K562 (cell line): ENCODE results near the gene FKBP2. TPM values are rescaled to one million over a fixed set of nuclear protein-coding genes. Genes with fewer than 3 reads are reported as not detected.

Experiments
- ARID2 ChIP-seq: fragments of 450-650 bp; IDR thresholded peaks from 2 replicates; pipeline ENCODE4 v1.6.1; 2017; ENCODE audit warnings: antibody characterized with exemption, mild to moderate bottlenecking
- ATF3 ChIP-seq, 2 experiments: fragments of 450-650 bp in 1 of 2; sonication (generic) in 1 of 2; formaldehyde crosslinking in 1 of 2; IDR thresholded peaks in 1 of 2; conservative IDR thresholded peaks in 1 of 2; 2 replicates each; pipeline versions ENCODE4 v1.6.1 to v1.8.1; 2016 to 2023; ENCODE audit warnings: mild to moderate bottlenecking in 2 of 2, moderate library complexity in 2 of 2, inconsistent platforms in 1 of 2, missing genetic modification reagents in 1 of 2
- CEBPZ ChIP-seq: fragments of 150-350 bp; IDR thresholded peaks from 2 replicates; pipeline ENCODE4 v1.6.1; 2014; ENCODE audit warnings: low read depth, mild to moderate bottlenecking, low read length, borderline replicate concordance
- CREB3 ChIP-seq: fragments of 450-650 bp; conservative IDR thresholded peaks from 2 replicates; pipeline ENCODE4 v1.6.1; 2016; ENCODE audit warnings: missing genetic modification characterization, low read depth, mild to moderate bottlenecking, missing compliant biosample characterization, moderate library complexity
- GABPA ChIP-seq: fragments of 200-800 bp; sonication (Bioruptor generic); conservative IDR thresholded peaks from 2 replicates; pipeline ENCODE4 v1.6.1; 2016; ENCODE audit warnings: low read depth, missing genetic modification characterization, missing compliant biosample characterization
- LEF1 ChIP-seq: fragments of 450-650 bp; IDR thresholded peaks from 2 replicates; pipeline ENCODE4 v1.6.1; 2016; ENCODE audit warnings: mild to moderate bottlenecking
- MAFF ChIP-seq: IDR thresholded peaks from 2 replicates; pipeline ENCODE4 v1.6.1; 2012; ENCODE audit warnings: low read length, improper control_type of control experiment
- MCM5 ChIP-seq: fragments of 450-650 bp; IDR thresholded peaks from 2 replicates; pipeline ENCODE4 v1.6.1; 2016; ENCODE audit warnings: low read depth
- MXD1 ChIP-seq: fragments of 250-450 bp; sonication (Bioruptor Pico); IDR thresholded peaks from 2 replicates; pipeline ENCODE4 v1.8.0; 2021; ENCODE audit warnings: borderline replicate concordance, mild to moderate bottlenecking, moderate library complexity; ENCODE audit not compliant: poor library complexity, severe bottlenecking
- NR0B1 ChIP-seq: fragments of 450-650 bp; IDR thresholded peaks from one replicate; pipeline ENCODE4 v1.6.1; 2018; ENCODE audit warnings: mild to moderate bottlenecking, moderate library complexity; ENCODE audit not compliant: partially characterized antibody
- PKNOX1 ChIP-seq: fragments of 450-650 bp; IDR thresholded peaks from 2 replicates; pipeline ENCODE4 v1.6.1; 2016
- POLR2AphosphoS2 ChIP-seq: IDR thresholded peaks from 2 replicates; pipeline ENCODE4 v1.6.1; 2012; ENCODE audit warnings: low read length, improper control_type of control experiment
- RB1 ChIP-seq: fragments of 450-650 bp; IDR thresholded peaks from 2 replicates; pipeline ENCODE4 v1.6.1; 2017; ENCODE audit warnings: low read depth, mild to moderate bottlenecking
- RBM25 ChIP-seq: fragments of 200-400 bp; formaldehyde crosslinking; IDR thresholded peaks from 2 replicates; pipeline ENCODE4 v1.6.1; 2018; ENCODE audit warnings: low read length, low read depth, moderate library complexity; ENCODE audit not compliant: severe bottlenecking
- SMARCA5 ChIP-seq: fragments of 450-650 bp; IDR thresholded peaks from 2 replicates; pipeline ENCODE4 v1.6.1; 2016
- ZNF239 ChIP-seq: fragments of 250-450 bp; sonication (Bioruptor Pico); IDR thresholded peaks from 2 replicates; pipeline ENCODE4 v1.4.0; 2020; ENCODE audit warnings: mild to moderate bottlenecking
- ZNF57 ChIP-seq: fragments of 450-650 bp; formaldehyde crosslinking; IDR thresholded peaks from 2 replicates; pipeline ENCODE4 v1.4.0; 2020; ENCODE audit warnings: mild to moderate bottlenecking, moderate library complexity
- ZNF778 ChIP-seq: fragments of 450-650 bp; formaldehyde crosslinking; IDR thresholded peaks from 2 replicates; pipeline ENCODE4 v1.4.0; 2020; ENCODE audit warnings: mild to moderate bottlenecking, moderate library complexity
- polyA plus RNA-seq, 8 experiments: library from polyadenylated mRNA; depleted of rRNA in 4 of 8; stranded (reverse) in 5 of 8; unstranded in 3 of 8; fragments of >200 nt; fragmentation: Nextera tagmentation in 2 of 8; fragmentation: Illumina TruSeq in 1 of 8; extraction: Ambion mirVana in 2 of 8; extraction: Trizol in 1 of 8; gene quantifications; 2 replicates each; pipeline versions ENCODE4 v1.2.1 to v1.2.3, GENCODE V29; 2011 to 2014; ENCODE audit warnings: inconsistent platforms in 1 of 8, missing spikeins in 1 of 8
- total RNA-seq, 7 experiments: library from RNA; depleted of rRNA in 6 of 7; stranded (reverse); fragments of >200 nt in 6 of 7; fragmentation: Illumina TruSeq in 2 of 7; extraction: Trizol in 2 of 7; gene quantifications; 2 replicates each; pipeline versions ENCODE4 v1.2.1 to v1.2.3, GENCODE V29; 2011 to 2021; ENCODE audit warnings: low replicate concordance in 1 of 7

The FKBP2 gene
- total and polyA plus RNA-seq, 9 of the 15 experiments (the other 6 are each of a cell fraction or from before 2014, with no cell fraction given) = 3.5 to 151 (median 58.1) TPM

GRCh38 chr11:64207256-64208085 is 33.4 kb upstream of the FKBP2 start (continued):
- TF ChIP-seq CEBPZ = no peak
- no peak for TF ChIP-seq CREB3
- peak; percentile 80 for TF ChIP-seq ATF3 (IDR thresholded peaks at IDR 0.05)
- no peak for TF ChIP-seq ATF3 (CRISPR knock-in tag; conservative IDR thresholded peaks at IDR 0.05)
- TF ChIP-seq MAFF = peak; percentile 80; the same call in 1 of the 2 replicates
- TF ChIP-seq NR0B1 = no peak
- TF ChIP-seq POLR2AphosphoS2 = peak; percentile 41; the same call in 1 of the 2 replicates
- TF ChIP-seq RBM25 = no peak
- peak; percentile 17; the same call in 1 of the 2 replicates for TF ChIP-seq ZNF239 (CRISPR knock-in tag)
- peak; percentile 61 for TF ChIP-seq RB1
- no peak for TF ChIP-seq SMARCA5
- no peak for TF ChIP-seq MXD1 (CRISPR knock-in tag)
- TF ChIP-seq MCM5 = no peak
- TF ChIP-seq ARID2 = no peak
- peak; percentile 81 for TF ChIP-seq PKNOX1
- no peak for TF ChIP-seq ZNF57 (CRISPR knock-in tag)
- no peak for TF ChIP-seq ZNF778 (CRISPR knock-in tag)
- TF ChIP-seq GABPA (tag) = peak; percentile 89
- TF ChIP-seq LEF1 = peak; percentile 79
